Activated T-cell treated with anti-CD3 and anti-CD28 coated beads, Interleukin-2, amount 50 U/mL, for 4 hours (primary cell): ENCODE data around the gene CLEC18B. TPM values are rescaled to one million over a fixed set of nuclear protein-coding genes. Genes with fewer than 3 reads are reported as not detected.
"Not testable (repeated sequence)": the region's sequence is repeated elsewhere in the genome, so short reads cannot be mapped to it uniquely, and the experiment has no call there.

Source experiments
- ATAC-seq, 2 donors: fragments of 200-7000 bp; cut with Tn5 transposase; one replicate each; pipeline ENCODE4 v1.10.0; 2021
- DNase-seq: peaks from one replicate; pipeline ENCODE4 v3.0.0-alpha.2; 2020
- H3K27me3 Mint-ChIP-seq: one replicate; pipeline ENCODE4 v1.8.0; 2021; ENCODE audit warnings: low read depth, mixed read lengths
- H3K36me3 Mint-ChIP-seq: one replicate; pipeline ENCODE4 v1.8.0; 2022; ENCODE audit warnings: mixed read lengths; ENCODE audit not compliant: insufficient read depth
- H3K4me1 Mint-ChIP-seq: one replicate; pipeline ENCODE4 v1.8.0; 2021; ENCODE audit warnings: low read depth, mixed read lengths
- H3K4me3 Mint-ChIP-seq: one replicate; pipeline ENCODE4 v1.8.0; 2021; ENCODE audit warnings: mild to moderate bottlenecking, moderate library complexity, mixed read lengths
- H3K9me3 Mint-ChIP-seq: one replicate; pipeline ENCODE4 v1.8.0; 2021; ENCODE audit warnings: mixed read lengths
- total RNA-seq, 3 donors: library from RNA; stranded (reverse); gene quantifications; one replicate each; pipeline ENCODE4 v1.2.1, GENCODE V29; 2021

The CLEC18B gene
- total RNA-seq, 3 donors from 2014 or later, result 0.25 to 1.1 (median 0.79) TPM

DNA sequence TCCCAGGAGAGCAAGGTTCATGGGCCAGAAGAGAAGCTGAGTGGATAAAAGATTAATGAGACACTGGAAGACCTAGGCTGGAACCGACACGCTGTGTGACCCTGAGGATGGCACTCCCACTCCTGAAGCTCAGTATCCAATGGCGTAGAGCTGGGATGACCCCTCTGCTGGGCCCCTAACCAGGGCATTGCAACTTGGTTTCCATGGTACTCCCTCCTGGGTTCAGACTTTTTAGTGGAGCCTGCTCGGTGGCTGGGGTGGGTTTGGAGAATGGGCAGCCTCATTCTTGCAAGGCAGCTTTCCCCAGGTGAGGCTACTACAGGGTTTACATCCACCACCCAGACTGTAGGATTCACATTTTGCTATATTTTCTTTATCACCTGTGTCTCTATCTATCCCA is 2.4 kb upstream of the CLEC18B start:
- not testable (repeated sequence) for ATAC-seq, H3K9me3 Mint-ChIP-seq, H3K36me3 Mint-ChIP-seq, H3K27me3 Mint-ChIP-seq, H3K4me3 Mint-ChIP-seq, DNase-seq, H3K4me1 Mint-ChIP-seq

DNA sequence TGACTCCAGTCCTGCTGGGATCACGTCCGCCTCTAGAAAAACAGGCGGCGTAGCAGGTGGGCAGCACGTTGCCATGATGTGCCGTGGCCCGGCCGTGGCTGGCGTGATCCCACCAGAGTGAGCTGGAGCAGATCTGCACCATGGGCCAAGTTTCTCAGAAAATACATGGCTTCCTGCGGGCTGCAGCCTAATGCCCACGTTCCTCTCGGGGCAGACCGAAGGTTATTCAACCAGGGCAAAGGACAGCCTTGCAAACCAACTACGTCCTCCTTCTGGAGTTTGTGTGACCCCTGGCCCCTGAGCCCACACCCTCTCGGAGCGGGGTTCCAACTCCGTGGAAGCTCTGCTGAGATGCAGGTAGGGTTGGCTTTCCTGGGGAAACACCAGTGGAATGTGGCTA is 808 bp upstream of the CLEC18B start:
- H3K27me3 Mint-ChIP-seq, H3K9me3 Mint-ChIP-seq, ATAC-seq, DNase-seq, H3K4me1 Mint-ChIP-seq, H3K36me3 Mint-ChIP-seq, H3K4me3 Mint-ChIP-seq: not testable (repeated sequence)

GRCh38 chr16:74421482-74421785 is 156 bp upstream of the CLEC18B start:
- not testable (repeated sequence) for H3K4me3 Mint-ChIP-seq, H3K9me3 Mint-ChIP-seq, ATAC-seq, DNase-seq, H3K27me3 Mint-ChIP-seq, H3K36me3 Mint-ChIP-seq, H3K4me1 Mint-ChIP-seq

DNA sequence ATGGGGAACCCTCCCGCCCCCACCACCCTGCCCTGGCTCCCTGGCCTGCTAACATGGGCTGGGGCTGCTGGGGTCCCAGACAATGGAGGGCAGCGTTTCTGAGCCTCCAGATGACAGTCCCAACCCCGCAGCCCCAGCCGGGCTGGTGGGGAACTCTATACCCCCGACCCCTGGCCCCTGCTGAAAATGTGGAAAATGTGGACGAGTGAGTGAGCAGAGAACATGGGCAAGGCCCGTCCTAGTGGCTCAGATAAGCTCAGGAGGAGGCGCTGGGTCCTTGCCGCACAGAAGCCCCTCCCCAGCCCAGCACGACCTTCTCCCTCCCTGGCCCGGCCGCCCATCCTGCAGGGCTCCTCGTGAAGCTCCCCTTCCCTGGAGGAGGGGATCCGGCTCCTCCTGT is 1.5 kb downstream of the CLEC18B start:
- not testable (repeated sequence) for H3K36me3 Mint-ChIP-seq, H3K4me1 Mint-ChIP-seq, H3K9me3 Mint-ChIP-seq, ATAC-seq, H3K4me3 Mint-ChIP-seq, DNase-seq, H3K27me3 Mint-ChIP-seq

DNA sequence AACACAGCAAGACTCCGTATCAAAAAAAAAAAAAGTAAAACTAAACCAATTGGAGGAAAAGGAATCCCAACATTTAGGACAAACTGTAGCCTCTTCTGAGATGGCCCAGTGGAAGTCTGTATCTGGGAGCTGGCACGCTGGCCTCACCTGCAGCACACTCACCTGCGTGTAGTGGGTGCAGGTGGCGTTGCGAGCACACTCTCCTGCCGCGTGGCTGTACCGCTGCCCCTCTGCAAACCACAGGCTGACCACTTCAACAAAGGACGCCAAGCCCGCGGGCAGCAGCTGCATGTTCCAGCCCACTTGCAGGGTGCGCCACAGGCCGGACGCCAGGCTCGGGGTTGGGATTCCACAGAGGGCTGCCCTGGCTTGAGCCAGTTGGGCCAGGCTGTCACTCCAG is 3.4 kb downstream of the CLEC18B start:
- not testable (repeated sequence) for H3K4me1 Mint-ChIP-seq, H3K27me3 Mint-ChIP-seq, H3K36me3 Mint-ChIP-seq, ATAC-seq, H3K9me3 Mint-ChIP-seq, DNase-seq, H3K4me3 Mint-ChIP-seq

DNA sequence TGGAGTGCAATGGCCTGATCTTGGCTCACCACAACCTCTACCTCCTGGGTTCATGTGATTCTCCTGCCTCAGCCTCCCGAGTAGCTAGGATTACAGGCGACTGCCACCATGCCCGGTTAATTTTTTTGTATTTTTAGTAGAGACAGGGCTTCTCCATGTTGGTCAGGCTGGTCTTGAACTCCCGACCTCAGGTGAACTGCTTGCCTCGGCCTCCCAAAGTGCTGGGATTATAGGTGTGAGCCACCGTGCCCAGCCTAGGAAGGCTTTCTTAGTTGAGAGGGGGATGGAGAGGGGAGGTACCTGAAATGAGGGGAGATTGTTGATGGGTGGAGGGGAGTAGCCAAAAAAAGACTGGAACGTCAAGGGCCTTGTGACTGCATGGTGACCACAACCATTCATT is 7.4 kb downstream of the CLEC18B start:
- not testable (repeated sequence) for DNase-seq, H3K36me3 Mint-ChIP-seq, H3K9me3 Mint-ChIP-seq, H3K4me1 Mint-ChIP-seq, H3K27me3 Mint-ChIP-seq, H3K4me3 Mint-ChIP-seq, ATAC-seq

DNA sequence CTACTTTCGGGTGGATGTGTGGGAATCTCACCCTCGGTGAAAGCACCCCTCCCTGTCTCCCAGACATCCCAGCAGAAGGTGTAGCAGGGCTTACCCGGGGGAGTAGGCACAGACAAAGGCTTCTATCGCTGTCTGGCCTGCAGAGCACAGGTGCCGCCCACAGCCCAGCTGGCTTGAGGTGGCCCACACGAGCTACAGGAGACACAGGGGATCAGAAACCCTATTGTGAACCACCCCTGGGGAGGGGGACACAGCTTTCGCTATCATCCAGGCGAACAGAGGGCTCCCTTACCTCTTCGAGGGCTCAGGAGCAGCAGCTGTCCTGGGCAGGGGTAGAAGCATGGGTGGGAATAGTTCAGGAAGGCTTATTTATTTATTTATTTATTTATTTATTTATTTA is 7.8 kb downstream of the CLEC18B start:
- ATAC-seq, result not testable (repeated sequence)

GRCh38 chr16:74412775-74413390 is 8.4 kb downstream of the CLEC18B start:
- not testable (repeated sequence) for H3K4me3 Mint-ChIP-seq, H3K4me1 Mint-ChIP-seq, ATAC-seq, H3K27me3 Mint-ChIP-seq, H3K36me3 Mint-ChIP-seq, DNase-seq, H3K9me3 Mint-ChIP-seq

More for the DNA sequence above, 7.8 kb downstream of the CLEC18B start:
- not testable (repeated sequence) for DNase-seq, H3K4me3 Mint-ChIP-seq, H3K36me3 Mint-ChIP-seq, H3K4me1 Mint-ChIP-seq, H3K9me3 Mint-ChIP-seq, H3K27me3 Mint-ChIP-seq

- H3K27me3 Mint-ChIP-seq, H3K9me3 Mint-ChIP-seq, H3K4me3 Mint-ChIP-seq, ATAC-seq, H3K36me3 Mint-ChIP-seq, H3K4me1 Mint-ChIP-seq, DNase-seq: not testable (repeated sequence)
These were observed 9.0 kb downstream of the CLEC18B start for GRCh38 chr16:74412138-74412774.

DNA sequence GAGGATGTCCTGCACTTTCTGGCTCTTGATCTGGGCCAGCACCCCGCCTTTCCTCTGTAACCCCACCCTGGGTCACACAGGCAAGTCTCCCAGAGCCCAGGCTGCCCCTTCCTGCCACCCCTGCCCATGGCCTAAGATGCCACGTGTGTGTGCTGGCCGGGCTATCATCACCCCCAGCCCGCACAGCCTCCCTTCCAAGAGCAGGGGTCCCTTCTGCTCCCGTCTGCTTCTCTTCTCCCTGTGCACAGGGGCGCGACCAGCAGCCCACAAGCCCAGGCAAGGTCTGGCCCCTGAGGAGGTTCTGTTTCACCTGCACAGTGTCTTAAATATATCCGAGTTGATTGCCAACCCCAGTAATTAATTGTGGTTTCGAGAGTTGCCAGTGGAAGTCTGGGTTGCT is 10.3 kb downstream of the CLEC18B start:
- ATAC-seq, DNase-seq, H3K27me3 Mint-ChIP-seq, H3K9me3 Mint-ChIP-seq, H3K36me3 Mint-ChIP-seq, H3K4me1 Mint-ChIP-seq, H3K4me3 Mint-ChIP-seq: not testable (repeated sequence)

- H3K4me3 Mint-ChIP-seq, H3K4me1 Mint-ChIP-seq, H3K9me3 Mint-ChIP-seq, H3K27me3 Mint-ChIP-seq, DNase-seq, H3K36me3 Mint-ChIP-seq: not testable (repeated sequence)
- ATAC-seq, result peak in 1 of 2 donors; percentile 8
These were observed 11.0 kb downstream of the CLEC18B start for GRCh38 chr16:74410057-74410957.

DNA sequence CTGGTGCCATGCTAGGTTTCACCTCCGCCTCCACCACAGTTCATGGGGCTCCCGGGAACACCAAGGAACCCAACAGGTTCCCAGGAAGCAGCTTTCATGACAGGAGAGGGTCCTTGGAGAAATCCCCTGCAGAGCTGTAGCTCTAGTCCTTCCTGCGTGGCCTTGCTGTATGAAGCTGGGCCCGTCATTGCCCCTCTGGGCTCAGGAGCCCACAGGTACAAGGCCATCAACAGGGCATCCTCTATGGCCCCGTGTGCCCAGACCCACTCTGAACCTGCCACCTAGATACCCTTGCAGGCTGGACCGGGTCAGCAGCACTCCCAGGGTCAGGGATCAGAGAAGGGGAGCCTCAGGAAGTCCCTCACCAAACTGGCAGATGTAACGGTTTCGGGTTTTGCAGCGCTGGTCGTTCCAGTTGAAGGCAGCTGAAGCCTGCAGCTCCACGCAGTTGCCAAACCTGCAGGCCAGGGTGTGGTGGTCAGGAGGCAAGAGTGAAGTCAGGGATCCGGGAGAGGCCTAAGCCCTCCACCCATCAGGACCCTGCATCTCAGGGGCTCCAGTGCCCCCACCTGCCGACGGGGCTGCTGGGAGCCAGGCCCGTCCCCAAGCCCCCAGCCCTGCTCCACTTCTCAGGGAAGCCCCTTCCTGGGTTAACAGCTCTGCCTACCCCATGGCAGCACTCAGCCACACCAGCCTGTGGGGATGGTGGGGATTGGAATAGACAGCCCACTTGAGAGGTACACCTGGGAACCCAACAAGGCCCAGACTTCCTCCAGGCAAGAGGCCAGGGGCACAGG is 11.9 kb downstream of the CLEC18B start:
- DNase-seq, H3K36me3 Mint-ChIP-seq, H3K4me3 Mint-ChIP-seq, H3K9me3 Mint-ChIP-seq, ATAC-seq, H3K4me1 Mint-ChIP-seq, H3K27me3 Mint-ChIP-seq: not testable (repeated sequence)

GRCh38 chr16:74407362-74407705 is 13.9 kb downstream of the CLEC18B start:
- not testable (repeated sequence) for H3K27me3 Mint-ChIP-seq, DNase-seq, H3K4me1 Mint-ChIP-seq, H3K36me3 Mint-ChIP-seq, H3K9me3 Mint-ChIP-seq, H3K4me3 Mint-ChIP-seq
- ATAC-seq, result peak in 1 of 2 donors; percentile 14

GRCh38 chr16:74406600-74407361 is 14.5 kb downstream of the CLEC18B start:
- not testable (repeated sequence) for H3K27me3 Mint-ChIP-seq, H3K4me1 Mint-ChIP-seq, H3K36me3 Mint-ChIP-seq, H3K4me3 Mint-ChIP-seq, DNase-seq, H3K9me3 Mint-ChIP-seq
- ATAC-seq, result peak; percentile 31 to 37
